Keratinocyte (primary cell): ENCODE measurements around the gene VPS13D. TPM values are rescaled to one million over a fixed set of nuclear protein-coding genes. Genes with fewer than 3 reads are reported as not detected.

Experiments
- DNase-seq: peaks from one replicate; pipeline ENCODE4 v3.0.0-alpha.2; 2011; ENCODE audit warnings: low read depth, missing footprints, low spot score
- FAIRE-seq: peaks from 2 replicates; lab custom pipeline; 2011; peaks lifted over from hg19 to GRCh38; lab: Jason Lieb, UNC
- H2AFZ ChIP-seq: 2 replicates; pipeline ENCODE4 v1.6.0; 2012; ENCODE audit warnings: low read length, control low read depth, inconsistent platforms; ENCODE audit not compliant: control insufficient read depth
- H3K27ac ChIP-seq: 2 replicates; pipeline ENCODE4 v1.5.1; 2011; ENCODE audit warnings: low read length; ENCODE audit not compliant: control insufficient read depth, insufficient read depth
- H3K27me3 ChIP-seq: 3 replicates; pipeline ENCODE4 v1.6.0; 2011; ENCODE audit warnings: low read length; ENCODE audit not compliant: control insufficient read depth, insufficient read depth; ENCODE audit errors: extremely low read depth
- H3K36me3 ChIP-seq, 2 experiments: 2 replicates in 1 of 2; 3 replicates in 1 of 2; pipeline ENCODE4 v1.5.1; 2011; ENCODE audit warnings: low read length in 2 of 2, mild to moderate bottlenecking in 1 of 2; ENCODE audit not compliant: control insufficient read depth in 2 of 2, insufficient read depth in 2 of 2; ENCODE audit errors: extremely low read depth in 1 of 2
- H3K4me1 ChIP-seq: 3 replicates; pipeline ENCODE4 v1.5.1; 2011; ENCODE audit warnings: low read length; ENCODE audit not compliant: control insufficient read depth, insufficient read depth; ENCODE audit errors: extremely low read depth
- H3K4me2 ChIP-seq: 3 replicates; pipeline ENCODE4 v1.6.0; 2011; ENCODE audit warnings: low read depth, low read length; ENCODE audit not compliant: control insufficient read depth, insufficient read depth; ENCODE audit errors: extremely low read depth
- H3K4me3 ChIP-seq, 3 experiments: fragments of 200-600 bp in 1 of 3; sonication (generic) in 1 of 3; 2 replicates in 2 of 3; 3 replicates in 1 of 3; pipeline ENCODE4 v1.5.1; 2011 to 2016; ENCODE audit warnings: low read length in 3 of 3, mild to moderate bottlenecking in 3 of 3, control low read depth in 2 of 3, inconsistent platforms in 1 of 3, low read depth in 1 of 3, mixed read lengths in 1 of 3, mixed run types in 1 of 3, moderate library complexity in 1 of 3; ENCODE audit not compliant: control insufficient read depth in 2 of 3, insufficient read depth in 2 of 3; ENCODE audit errors: extremely low read depth in 1 of 3
- H3K79me2 ChIP-seq: 2 replicates; pipeline ENCODE4 v1.6.0; 2012; ENCODE audit warnings: low read length; ENCODE audit not compliant: control insufficient read depth, insufficient read depth
- H3K9ac ChIP-seq: 3 replicates; pipeline ENCODE4 v1.6.0; 2011; ENCODE audit warnings: low read length; ENCODE audit not compliant: control insufficient read depth, insufficient read depth; ENCODE audit errors: extremely low read depth
- H3K9me1 ChIP-seq: 3 replicates; pipeline ENCODE4 v1.6.0; 2011; ENCODE audit warnings: low read length; ENCODE audit not compliant: control insufficient read depth, insufficient read depth; ENCODE audit errors: extremely low read depth
- H3K9me3 ChIP-seq: 2 replicates; pipeline ENCODE4 v1.5.1; 2012; ENCODE audit warnings: low read depth, low read length; ENCODE audit not compliant: control insufficient read depth
- H4K20me1 ChIP-seq: 3 replicates; pipeline ENCODE4 v1.6.0; 2011; ENCODE audit warnings: low read length; ENCODE audit not compliant: control insufficient read depth, insufficient read depth; ENCODE audit errors: extremely low read depth
- EZH2 ChIP-seq: IDR thresholded peaks from one replicate; pipeline ENCODE4 v1.6.1; 2012; ENCODE audit warnings: inconsistent platforms, mild to moderate bottlenecking, low read length, moderate library complexity
- dilution Hi-C: fragments of 300-500 bp; cut with MboI; formaldehyde crosslinking; loops from one replicate; pipeline ENCODE4 v1.7.0; 2020; ENCODE audit warnings: low sequenced_read_pairs; ENCODE audit not compliant: extremely low pct_ligation_motif_present
- polyA plus RNA-seq, 5 experiments: library from polyadenylated mRNA; depleted of rRNA in 3 of 5; stranded (reverse) in 3 of 5; stranded (forward) in 1 of 5; unstranded in 1 of 5; fragments of >200 nt; gene quantifications; 1 replicate in 1 of 5; 2 replicates in 3 of 5; 3 replicates in 1 of 5; pipeline versions ENCODE4 v1.2.1 to v1.2.3, GENCODE V29; 2011 to 2012; ENCODE audit warnings: missing spikeins in 2 of 5, low read depth in 1 of 5, low replicate concordance in 1 of 5
- TF ChIP-seq, protein P1 (sequence below), 3 experiments: IDR thresholded peaks in 1 of 3; conservative IDR thresholded peaks in 1 of 3; optimal IDR thresholded peaks in 1 of 3; 2 replicates in 2 of 3; 3 replicates in 1 of 3; pipeline versions ENCODE3 to v1.5.1; 2011; ENCODE audit warnings: low read length in 3 of 3, mild to moderate bottlenecking in 3 of 3, moderate library complexity in 2 of 3, control low read depth in 1 of 3, inconsistent platforms in 1 of 3; ENCODE audit not compliant: insufficient read depth in 2 of 3; ENCODE audit errors: extremely low read depth in 1 of 3

VPS13D gene
- polyA plus RNA-seq, 1 donor (not counting 4 experiments of a cell fraction or from before 2014, with no cell fraction given): 19.0 TPM

- no peaks in the 10 kb centered on the region for H3K79me2 ChIP-seq
- DNase-seq (no peak), FAIRE-seq (no peak)
- H3K9ac ChIP-seq: no peak overlapping the region
- no peaks in the 10 kb centered on the region for H3K9me1 ChIP-seq
- TF ChIP-seq, protein P1, sequence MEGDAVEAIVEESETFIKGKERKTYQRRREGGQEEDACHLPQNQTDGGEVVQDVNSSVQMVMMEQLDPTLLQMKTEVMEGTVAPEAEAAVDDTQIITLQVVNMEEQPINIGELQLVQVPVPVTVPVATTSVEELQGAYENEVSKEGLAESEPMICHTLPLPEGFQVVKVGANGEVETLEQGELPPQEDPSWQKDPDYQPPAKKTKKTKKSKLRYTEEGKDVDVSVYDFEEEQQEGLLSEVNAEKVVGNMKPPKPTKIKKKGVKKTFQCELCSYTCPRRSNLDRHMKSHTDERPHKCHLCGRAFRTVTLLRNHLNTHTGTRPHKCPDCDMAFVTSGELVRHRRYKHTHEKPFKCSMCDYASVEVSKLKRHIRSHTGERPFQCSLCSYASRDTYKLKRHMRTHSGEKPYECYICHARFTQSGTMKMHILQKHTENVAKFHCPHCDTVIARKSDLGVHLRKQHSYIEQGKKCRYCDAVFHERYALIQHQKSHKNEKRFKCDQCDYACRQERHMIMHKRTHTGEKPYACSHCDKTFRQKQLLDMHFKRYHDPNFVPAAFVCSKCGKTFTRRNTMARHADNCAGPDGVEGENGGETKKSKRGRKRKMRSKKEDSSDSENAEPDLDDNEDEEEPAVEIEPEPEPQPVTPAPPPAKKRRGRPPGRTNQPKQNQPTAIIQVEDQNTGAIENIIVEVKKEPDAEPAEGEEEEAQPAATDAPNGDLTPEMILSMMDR (optimal IDR thresholded peaks at IDR 0.05 in 1 of 3, IDR thresholded peaks at IDR 0.05 in 1 of 3, conservative IDR thresholded peaks at IDR 0.05 in 1 of 3; ENCODE audit: extremely low read depth in 1 of 3, insufficient read depth in 2 of 3, low read length in 3 of 3): no peak
- TF ChIP-seq EZH2: no peak
- no peaks in the 10 kb centered on the region for H3K4me1 ChIP-seq
- H3K36me3 ChIP-seq: peaks cover 25 to 27% of the 10 kb centered on the region in 2 experiments
- H2AFZ ChIP-seq: no peak overlapping the region
- H3K27ac ChIP-seq: no peak overlapping the region
- no peak overlapping the region for H3K4me3 ChIP-seq
- H3K4me2 ChIP-seq: no peak overlapping the region
- no peaks in the 10 kb centered on the region for H3K9me3 ChIP-seq
- H4K20me1 ChIP-seq: no peaks in the 10 kb centered on the region
- dilution Hi-C loops: no loop called here
- no peaks in the 10 kb centered on the region for H3K27me3 ChIP-seq
These were observed 75.5 kb downstream of the VPS13D start for GRCh38 chr1:12305377-12305776.

DNA sequence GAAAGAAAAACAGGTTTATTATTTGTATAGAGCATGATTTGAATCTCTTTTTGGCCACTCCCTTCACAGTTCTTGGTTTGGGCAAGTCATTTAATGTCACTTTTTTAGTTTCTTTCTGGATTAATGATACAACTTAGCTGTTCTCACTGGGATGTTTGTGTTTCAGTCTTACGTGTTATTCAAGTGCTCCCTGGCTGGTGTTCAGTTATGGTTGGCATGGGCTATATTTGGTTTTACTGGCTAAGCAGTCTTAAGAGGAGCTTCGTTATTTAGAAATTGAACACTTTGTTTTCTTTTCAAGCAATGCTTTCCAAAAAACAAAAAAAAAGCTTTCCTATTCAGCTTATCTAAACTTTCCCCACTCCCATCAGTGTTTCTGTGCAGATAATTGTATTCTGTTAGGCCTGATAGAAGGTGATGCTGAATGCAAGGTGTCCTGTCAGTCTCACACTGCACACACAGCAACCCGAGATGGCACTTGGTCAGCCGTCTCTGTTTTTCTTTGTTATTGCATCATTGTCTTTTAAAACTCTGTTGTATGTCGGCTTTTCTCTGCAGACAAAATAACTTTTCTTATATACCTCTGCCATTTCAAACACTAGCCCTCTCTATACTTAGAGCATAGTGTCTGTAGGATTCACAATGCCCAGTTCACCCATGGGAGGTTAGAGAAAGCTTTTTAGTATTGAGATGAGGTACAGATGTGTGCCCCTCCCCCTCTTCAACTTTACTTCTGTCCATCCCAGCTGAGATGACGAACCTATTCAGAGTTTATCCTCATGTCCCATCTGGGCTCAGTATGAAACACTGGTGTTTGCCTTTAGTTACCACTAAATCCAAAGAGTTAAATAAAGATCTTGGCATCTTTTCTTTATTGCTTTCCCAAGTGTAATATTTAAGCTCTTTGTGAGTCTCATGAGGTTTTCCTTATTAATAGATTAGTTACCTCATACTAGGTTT lies 80.2 kb downstream of the VPS13D start:
- FAIRE-seq (no peak), DNase-seq (no peak)
- H3K36me3 ChIP-seq: peaks cover 19 to 34% of the 10 kb centered on the region in 2 experiments
- no peaks in the 10 kb centered on the region for H3K4me1 ChIP-seq
- dilution Hi-C loops: no loop called here
- TF ChIP-seq EZH2: no peak
- TF ChIP-seq, protein P1 (optimal IDR thresholded peaks at IDR 0.05 in 1 of 3, IDR thresholded peaks at IDR 0.05 in 1 of 3, conservative IDR thresholded peaks at IDR 0.05 in 1 of 3; ENCODE audit: extremely low read depth in 1 of 3, insufficient read depth in 2 of 3, low read length in 3 of 3): no peak
- H3K4me3 ChIP-seq: no peak overlapping the region
- no peaks in the 10 kb centered on the region for H3K79me2 ChIP-seq
- no peak overlapping the region for H2AFZ ChIP-seq
- H3K4me2 ChIP-seq: no peak overlapping the region
- H3K27ac ChIP-seq: no peak overlapping the region
- H3K27me3 ChIP-seq: no peaks in the 10 kb centered on the region
- no peak overlapping the region for H3K9ac ChIP-seq
- no peaks in the 10 kb centered on the region for H3K9me3 ChIP-seq
- no peaks in the 10 kb centered on the region for H3K9me1 ChIP-seq
- H4K20me1 ChIP-seq: no peaks in the 10 kb centered on the region
